ENCODE measurements around the gene GLRA1. TPM values are rescaled to one million over a fixed set of nuclear protein-coding genes. Genes with fewer than 3 reads are reported as not detected.

GLRA1 gene
- total RNA-seq = not detected

DNA sequence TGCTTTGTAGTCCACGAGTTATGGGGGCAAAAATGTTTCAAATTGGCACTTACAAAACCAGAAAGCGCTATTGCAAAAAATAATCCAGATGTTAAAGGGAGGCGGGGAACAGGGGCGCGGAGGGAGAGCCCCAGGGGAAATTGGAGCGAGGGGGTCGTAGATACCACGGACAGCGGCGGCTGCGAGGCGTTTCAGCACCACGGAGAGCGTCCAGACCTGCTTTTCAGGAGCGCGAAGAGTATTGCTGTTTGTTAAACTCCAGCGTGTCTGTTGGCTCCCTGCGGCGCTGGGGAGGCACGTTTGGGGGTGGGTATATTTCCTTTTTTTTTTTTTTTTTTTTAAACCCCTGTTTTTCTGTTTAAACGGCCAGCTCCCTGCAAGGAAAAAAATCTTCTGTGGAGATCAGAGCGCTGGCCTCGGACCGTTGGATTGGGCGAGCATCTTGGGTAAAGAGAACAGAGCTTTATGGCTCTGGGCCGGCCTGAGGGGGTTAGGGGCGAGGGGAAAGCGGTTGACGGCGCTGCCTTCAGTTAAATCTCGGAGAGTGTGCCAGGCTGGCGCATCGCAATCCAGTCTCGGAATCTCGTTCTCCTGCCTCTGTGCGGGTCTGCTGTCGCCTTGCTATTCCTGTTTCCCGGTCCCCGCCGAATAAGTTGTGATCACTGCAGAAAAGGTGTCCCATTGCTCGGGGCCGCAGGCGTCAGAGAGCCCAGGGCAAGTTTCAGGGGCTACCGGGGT lies at the start of gene GLRA1:
GLRA1 (minus strand) TSS at position 288 of the 738 bp plus-strand sequence. CDS start 302 bp downstream, outside the sequence.
- H3K4me1 ChIP-seq (ENCODE audit: insufficient read depth, low read length) = no peaks in the 10 kb centered on the region
- no peak within 1 kb of the TSS for H3K4me3 ChIP-seq (ENCODE audit: low read length)
- H3K9me3 ChIP-seq (ENCODE audit: low read depth, low read length) = no peaks in the 10 kb centered on the region
- peaks cover 25% of the 10 kb centered on the region for H3K27me3 ChIP-seq (ENCODE audit: insufficient read depth, low read length)

DNA sequence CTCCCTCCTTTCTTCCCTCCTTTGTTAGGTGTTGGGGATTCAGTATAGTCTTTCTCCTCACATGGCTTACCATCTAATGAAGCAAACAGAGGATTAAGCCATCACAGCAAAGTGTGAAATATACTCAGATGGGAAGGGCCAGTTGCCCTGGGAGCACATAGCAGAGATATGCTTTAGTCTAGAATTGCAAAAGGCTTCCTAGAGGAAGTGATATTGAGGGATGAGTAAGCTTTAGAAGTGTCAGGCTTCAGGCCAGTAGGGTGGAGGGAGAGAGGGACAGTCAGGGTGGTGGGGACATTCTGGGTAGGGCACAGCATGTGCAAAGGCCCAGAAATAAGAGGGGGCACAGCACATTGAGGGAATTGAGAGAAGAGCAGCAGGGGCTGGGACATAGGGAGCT lies 46.2 kb upstream of the GLRA1 start:
- no peak overlapping the region for H3K4me3 ChIP-seq (ENCODE audit: low read length)
- no peaks in the 10 kb centered on the region for H3K9me3 ChIP-seq (ENCODE audit: low read depth, low read length)
- H3K27me3 ChIP-seq (ENCODE audit: insufficient read depth, low read length) = no peaks in the 10 kb centered on the region
- H3K4me1 ChIP-seq (ENCODE audit: insufficient read depth, low read length) = no peaks in the 10 kb centered on the region

DNA sequence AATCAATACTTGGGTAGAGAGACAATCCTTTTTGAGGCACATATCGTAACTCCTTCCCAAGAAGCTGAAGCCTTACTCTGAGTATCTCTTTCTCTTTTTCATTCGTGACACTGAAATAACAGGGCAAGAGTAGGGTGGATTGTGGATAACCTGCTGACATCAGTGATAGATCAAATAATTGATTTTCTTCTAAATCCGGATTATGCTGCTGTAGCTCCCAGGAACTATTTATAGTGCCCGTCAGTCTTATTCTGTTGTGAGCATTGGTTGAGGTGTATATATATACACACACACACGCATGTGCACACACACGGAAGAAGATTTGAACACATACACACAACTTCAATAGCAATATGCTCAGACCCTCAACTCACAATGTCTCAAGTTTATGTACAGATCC lies 43.2 kb upstream of the GLRA1 start:
- no peaks in the 10 kb centered on the region for H3K4me1 ChIP-seq (ENCODE audit: insufficient read depth, low read length)
- no peak overlapping the region for H3K4me3 ChIP-seq (ENCODE audit: low read length)
- no peaks in the 10 kb centered on the region for H3K27me3 ChIP-seq (ENCODE audit: insufficient read depth, low read length)
- no peaks in the 10 kb centered on the region for H3K9me3 ChIP-seq (ENCODE audit: low read depth, low read length)

DNA sequence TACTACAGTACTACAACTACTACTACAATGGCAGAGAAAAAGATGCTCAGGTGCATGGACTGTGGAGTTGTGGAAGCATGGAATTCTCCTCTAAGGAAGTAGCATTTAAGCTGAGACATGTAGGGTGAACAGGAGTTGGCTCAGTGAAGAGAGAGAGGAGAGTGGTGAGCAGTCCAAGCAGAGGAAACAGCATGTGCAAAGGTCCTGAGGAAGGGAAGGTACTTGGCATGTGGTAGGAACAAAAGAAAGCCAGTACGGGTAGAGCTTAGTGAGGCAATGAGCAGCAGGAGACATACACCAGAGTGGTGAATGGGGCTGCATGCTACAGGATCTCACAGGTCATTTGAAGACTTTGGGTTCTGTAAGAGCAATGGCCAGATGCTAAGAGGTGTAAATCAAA lies 41.4 kb upstream of the GLRA1 start:
- Histone ChIP-seq H3K27me3 (ENCODE audit: insufficient read depth, low read length) (no peaks in the 10 kb centered on the region), H3K9me3 (ENCODE audit: low read depth, low read length) (no peaks in the 10 kb centered on the region)

DNA sequence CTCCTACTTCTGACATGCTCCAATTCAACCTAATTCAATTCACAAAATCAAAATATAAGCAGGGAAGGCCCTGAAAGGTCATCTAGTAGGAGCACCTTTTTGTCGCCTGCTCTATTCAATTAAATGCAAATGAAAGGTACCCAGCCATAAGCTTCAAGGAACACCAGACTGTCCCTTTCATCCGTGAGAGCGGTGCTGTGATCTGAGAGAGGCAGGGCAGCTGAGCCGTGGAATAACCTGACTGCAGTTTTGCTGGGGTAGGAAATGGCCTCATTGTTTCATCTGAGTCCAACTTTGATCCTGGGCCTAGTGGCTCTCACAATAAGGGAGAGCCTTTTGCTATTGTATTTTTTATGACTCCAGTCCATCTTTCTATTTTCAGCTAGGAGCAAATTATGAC lies 39.8 kb upstream of the GLRA1 start:
- Histone ChIP-seq H3K4me1 (ENCODE audit: insufficient read depth, low read length) (no peaks in the 10 kb centered on the region), H3K4me3 (ENCODE audit: low read length) (no peak overlapping the region)

More for the DNA sequence above, 41.4 kb upstream of the GLRA1 start:
- H3K4me3 ChIP-seq (ENCODE audit: low read length) = no peak overlapping the region
- H3K4me1 ChIP-seq (ENCODE audit: insufficient read depth, low read length) = no peaks in the 10 kb centered on the region

DNA sequence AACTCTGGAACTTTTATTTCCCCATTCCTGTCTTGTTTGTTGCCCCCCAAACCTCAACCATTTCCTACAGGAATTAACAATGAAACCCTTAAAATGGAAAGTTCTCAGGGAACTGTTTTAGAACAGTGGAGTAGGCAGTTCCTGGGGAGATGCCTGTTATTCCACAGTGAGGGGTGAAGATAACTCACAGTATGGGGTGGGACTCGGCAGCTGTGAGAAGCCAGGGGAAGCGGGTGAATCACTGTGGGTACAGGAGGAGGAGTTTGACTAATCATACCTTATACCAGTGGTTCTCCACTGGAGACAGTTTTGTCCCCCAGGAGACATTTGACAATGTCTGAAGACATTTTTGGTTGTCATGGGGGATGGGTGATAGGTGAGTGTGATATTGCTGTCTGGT lies 36.9 kb upstream of the GLRA1 start:
- H3K27me3 ChIP-seq (ENCODE audit: insufficient read depth, low read length) = no peaks in the 10 kb centered on the region
- H3K9me3 ChIP-seq (ENCODE audit: low read depth, low read length) = no peaks in the 10 kb centered on the region
- H3K4me1 ChIP-seq (ENCODE audit: insufficient read depth, low read length) = no peaks in the 10 kb centered on the region
- H3K4me3 ChIP-seq (ENCODE audit: low read length) = no peak overlapping the region

More for the DNA sequence above, 39.8 kb upstream of the GLRA1 start:
- no peaks in the 10 kb centered on the region for H3K9me3 ChIP-seq (ENCODE audit: low read depth, low read length)
- no peaks in the 10 kb centered on the region for H3K27me3 ChIP-seq (ENCODE audit: insufficient read depth, low read length)

DNA sequence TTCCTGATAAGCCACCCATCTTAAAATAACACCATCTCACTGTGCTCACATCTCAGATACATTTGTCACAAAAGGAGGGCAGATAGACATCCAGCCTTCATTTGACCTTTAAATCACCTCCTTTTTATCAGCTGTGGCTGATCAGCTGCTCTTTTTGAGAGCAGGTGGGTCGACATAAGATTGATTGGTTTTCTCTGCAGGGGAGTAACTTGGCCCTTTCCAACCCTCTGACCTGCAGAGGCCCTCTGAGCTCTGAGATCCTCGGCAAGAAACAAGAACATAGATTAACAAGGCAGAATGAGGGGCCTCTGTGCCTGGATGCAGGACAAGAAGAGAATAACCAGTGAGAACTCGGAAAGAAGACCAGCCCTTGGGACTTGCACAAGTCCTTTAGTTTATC lies 33.5 kb upstream of the GLRA1 start:
- no peaks in the 10 kb centered on the region for H3K27me3 ChIP-seq (ENCODE audit: insufficient read depth, low read length)
- peaks cover 4% of the 10 kb centered on the region for H3K4me1 ChIP-seq (ENCODE audit: insufficient read depth, low read length)
- H3K9me3 ChIP-seq (ENCODE audit: low read depth, low read length) = no peaks in the 10 kb centered on the region
- H3K4me3 ChIP-seq (ENCODE audit: low read length) = no peak overlapping the region

DNA sequence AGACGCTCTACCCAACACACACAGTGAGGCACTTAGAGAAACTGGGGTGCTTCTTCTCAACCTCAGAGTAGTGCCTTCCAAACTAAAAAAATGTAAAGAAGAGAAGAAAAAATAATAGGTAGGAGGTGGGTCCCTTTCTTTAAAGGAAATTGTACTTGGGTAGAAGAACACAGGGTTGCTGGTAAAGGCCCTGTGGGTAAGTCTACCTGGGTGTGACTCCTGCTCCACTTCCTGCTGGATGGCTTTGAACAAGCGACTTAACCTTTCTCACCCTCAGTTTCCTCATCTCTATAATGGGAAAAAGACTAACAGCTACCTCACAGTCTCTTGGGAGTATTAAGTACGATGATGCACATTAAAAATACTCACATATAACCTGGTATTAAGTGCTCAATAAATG lies 32.1 kb upstream of the GLRA1 start:
- no peaks in the 10 kb centered on the region for H3K9me3 ChIP-seq (ENCODE audit: low read depth, low read length)
- H3K4me3 ChIP-seq (ENCODE audit: low read length) = no peak overlapping the region
- peaks cover 4% of the 10 kb centered on the region for H3K4me1 ChIP-seq (ENCODE audit: insufficient read depth, low read length)
- no peaks in the 10 kb centered on the region for H3K27me3 ChIP-seq (ENCODE audit: insufficient read depth, low read length)

DNA sequence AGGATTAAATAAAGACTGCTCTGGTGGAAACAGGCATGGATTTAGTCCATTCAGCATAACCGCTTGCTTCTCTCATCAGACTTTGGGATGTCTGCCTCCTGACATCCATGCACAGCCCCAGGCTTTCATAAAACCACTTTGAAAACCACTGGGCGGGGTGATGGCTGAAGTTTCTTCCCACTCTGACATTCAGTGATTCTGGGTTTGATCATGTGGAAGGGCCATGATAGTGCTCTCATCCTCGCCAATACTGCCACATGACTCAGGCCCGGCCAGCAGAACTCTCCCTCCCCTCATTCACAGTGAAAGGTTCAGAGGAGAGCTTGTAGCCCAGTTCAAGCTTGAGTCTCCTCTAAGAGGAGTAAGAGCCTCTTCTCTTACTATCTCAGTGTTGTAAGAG lies 29.6 kb upstream of the GLRA1 start:
- Histone ChIP-seq H3K4me1 (ENCODE audit: insufficient read depth, low read length) (peaks cover 4% of the 10 kb centered on the region), H3K9me3 (ENCODE audit: low read depth, low read length) (no peaks in the 10 kb centered on the region), H3K27me3 (ENCODE audit: insufficient read depth, low read length) (no peaks in the 10 kb centered on the region), H3K4me3 (ENCODE audit: low read length) (no peak overlapping the region)

DNA sequence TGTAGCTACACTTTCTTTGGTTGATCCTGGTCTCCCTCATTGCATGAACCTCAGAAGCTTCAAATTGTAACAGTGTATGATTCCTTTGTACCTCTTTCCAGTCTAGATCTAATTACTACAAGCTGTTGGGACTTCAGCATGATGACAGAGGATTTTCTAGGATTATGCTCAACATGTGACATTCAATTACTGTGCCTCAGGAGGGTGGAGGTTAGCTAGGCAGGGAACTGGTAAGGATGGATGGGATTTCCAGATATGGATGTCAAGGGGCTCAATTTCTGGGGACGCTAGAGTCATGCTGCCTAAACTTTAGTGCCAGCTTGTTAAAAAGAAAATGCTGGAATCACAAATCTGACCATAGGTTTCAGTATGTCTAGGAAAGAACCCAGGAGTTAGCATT lies 29.2 kb upstream of the GLRA1 start:
- no peaks in the 10 kb centered on the region for H3K9me3 ChIP-seq (ENCODE audit: low read depth, low read length)
- peaks cover 4% of the 10 kb centered on the region for H3K4me1 ChIP-seq (ENCODE audit: insufficient read depth, low read length)
- no peak overlapping the region for H3K4me3 ChIP-seq (ENCODE audit: low read length)
- no peaks in the 10 kb centered on the region for H3K27me3 ChIP-seq (ENCODE audit: insufficient read depth, low read length)

DNA sequence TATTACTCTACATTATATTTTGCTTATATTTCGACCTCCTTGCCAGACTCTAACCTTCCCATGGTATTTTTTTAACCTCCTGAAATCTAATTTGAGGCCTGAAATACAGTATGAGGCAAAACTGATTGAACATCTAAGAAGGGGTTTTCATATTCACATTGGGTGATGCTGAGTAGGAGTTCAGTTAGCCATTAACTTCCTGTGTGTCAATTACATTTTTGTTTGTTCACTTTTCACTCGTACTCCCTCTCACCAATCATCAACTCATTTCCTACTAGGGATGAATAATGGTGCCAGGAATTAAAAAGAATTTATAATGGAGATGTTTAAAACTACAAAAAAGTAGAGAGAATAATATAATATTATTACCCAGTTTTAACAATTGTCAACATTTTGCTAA lies 27.6 kb upstream of the GLRA1 start:
- peaks cover 4% of the 10 kb centered on the region for H3K4me1 ChIP-seq (ENCODE audit: insufficient read depth, low read length)
- no peaks in the 10 kb centered on the region for H3K27me3 ChIP-seq (ENCODE audit: insufficient read depth, low read length)
- no peak overlapping the region for H3K4me3 ChIP-seq (ENCODE audit: low read length)
- H3K9me3 ChIP-seq (ENCODE audit: low read depth, low read length) = no peaks in the 10 kb centered on the region

DNA sequence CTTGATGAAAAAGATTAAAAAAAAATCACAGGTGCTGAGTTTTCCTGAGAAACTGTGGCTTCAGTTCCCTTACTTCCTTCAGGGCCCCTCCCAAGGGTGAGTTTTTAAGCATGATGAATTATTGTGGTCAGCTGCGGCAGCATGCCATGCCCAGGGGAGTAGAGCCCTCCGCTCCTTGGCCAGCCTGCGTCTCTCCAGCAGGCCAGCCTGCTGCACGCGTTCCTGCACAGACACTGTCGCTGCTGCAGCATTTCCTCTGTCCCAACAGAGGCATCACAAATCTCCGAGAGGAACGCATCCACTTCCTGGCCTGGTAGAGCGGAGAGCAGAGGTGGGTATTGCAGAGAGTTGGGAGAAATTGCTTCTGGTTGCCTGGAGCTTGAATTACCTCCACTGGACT lies 26.1 kb upstream of the GLRA1 start:
- Histone ChIP-seq H3K27me3 (ENCODE audit: insufficient read depth, low read length) (no peaks in the 10 kb centered on the region), H3K9me3 (ENCODE audit: low read depth, low read length) (no peaks in the 10 kb centered on the region), H3K4me1 (ENCODE audit: insufficient read depth, low read length) (no peaks in the 10 kb centered on the region), H3K4me3 (ENCODE audit: low read length) (no peak overlapping the region)

DNA sequence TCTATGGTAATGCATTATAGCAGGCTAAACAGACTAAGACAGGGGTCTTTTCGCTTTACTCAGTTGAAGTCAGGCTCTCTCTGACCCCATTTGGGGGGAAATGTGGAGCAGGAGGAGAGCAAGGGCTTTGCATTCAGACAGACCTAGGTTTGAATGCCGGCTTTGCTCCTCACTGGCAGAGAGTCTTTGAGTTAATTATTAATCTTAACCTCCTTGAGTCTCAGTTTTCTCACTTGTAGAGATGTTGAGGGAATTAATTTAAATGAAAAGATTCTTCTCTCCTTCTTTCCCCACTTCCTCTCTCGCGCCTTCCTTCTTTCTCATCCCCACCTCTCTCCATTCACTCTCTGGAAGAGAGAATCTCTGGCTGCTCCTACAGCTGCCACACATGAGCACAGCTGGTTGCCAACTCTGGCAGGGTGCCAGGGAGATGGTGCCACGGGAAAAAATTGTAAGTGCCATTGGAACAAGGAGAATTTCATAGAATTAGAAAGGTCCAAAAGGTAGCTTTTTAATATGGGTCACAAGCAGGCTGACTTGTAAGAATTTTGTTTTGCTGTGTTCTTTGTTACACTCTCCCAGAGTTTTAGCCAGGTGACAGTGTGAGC lies 25.2 kb upstream of the GLRA1 start:
- H3K4me1 ChIP-seq (ENCODE audit: insufficient read depth, low read length) = no peaks in the 10 kb centered on the region
- no peaks in the 10 kb centered on the region for H3K27me3 ChIP-seq (ENCODE audit: insufficient read depth, low read length)
- H3K9me3 ChIP-seq (ENCODE audit: low read depth, low read length) = no peaks in the 10 kb centered on the region
- no peak overlapping the region for H3K4me3 ChIP-seq (ENCODE audit: low read length)

DNA sequence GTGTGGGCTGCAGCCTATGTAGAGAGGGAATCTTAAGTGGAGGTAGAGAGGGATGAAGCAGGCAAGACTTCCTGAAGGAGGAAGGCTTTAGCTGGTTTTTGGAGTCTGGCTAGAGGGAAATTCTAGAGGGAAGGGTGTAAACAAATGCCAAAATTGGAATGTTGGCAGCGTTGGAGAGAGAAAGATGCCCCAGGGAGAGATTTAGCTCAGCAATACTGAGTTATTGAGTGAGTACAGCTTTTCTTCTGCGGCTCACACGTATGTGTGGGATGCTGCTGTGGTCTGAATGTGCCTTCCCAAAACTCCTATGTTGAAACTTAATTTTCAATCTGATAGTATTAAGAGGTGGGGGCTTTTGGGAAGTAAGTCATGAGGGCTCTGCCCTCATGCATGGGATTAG lies 24.5 kb upstream of the GLRA1 start:
- no peaks in the 10 kb centered on the region for H3K9me3 ChIP-seq (ENCODE audit: low read depth, low read length)
- H3K27me3 ChIP-seq (ENCODE audit: insufficient read depth, low read length) = no peaks in the 10 kb centered on the region
- no peak overlapping the region for H3K4me3 ChIP-seq (ENCODE audit: low read length)
- H3K4me1 ChIP-seq (ENCODE audit: insufficient read depth, low read length) = no peaks in the 10 kb centered on the region

DNA sequence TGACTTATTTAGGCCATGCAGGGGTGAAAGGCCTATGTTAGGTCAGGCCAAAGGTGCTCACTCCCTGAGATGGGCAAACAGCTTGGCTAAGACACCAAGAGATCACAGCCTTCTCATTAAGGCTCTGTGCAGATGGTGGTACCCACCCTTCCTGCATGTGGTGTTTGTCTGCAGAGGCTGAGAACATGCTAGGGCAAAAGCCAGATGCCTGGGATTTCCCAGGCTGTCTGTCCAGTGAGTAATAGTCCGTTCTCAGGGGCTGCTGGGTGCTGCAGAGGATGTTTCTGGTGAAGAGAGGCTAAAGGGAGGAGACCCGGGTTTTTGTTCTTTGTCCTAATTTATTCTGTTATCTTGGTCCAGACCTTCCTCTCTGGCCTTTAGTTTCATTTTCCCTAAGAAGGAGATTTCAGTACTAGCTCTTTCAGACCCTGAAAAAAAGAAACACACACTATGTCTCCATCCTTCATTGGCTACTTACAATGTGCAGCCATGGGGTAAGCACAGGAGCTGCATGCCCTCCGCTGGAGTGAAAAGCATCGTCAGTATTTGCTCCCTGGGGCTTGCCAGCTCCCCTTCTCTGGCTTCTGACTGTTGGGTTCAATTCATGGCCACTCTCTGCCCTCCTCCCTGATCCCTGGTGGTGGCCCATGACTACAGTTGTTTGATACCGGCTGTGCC lies 23.4 kb upstream of the GLRA1 start:
- no peaks in the 10 kb centered on the region for H3K9me3 ChIP-seq (ENCODE audit: low read depth, low read length)

More for the DNA sequence above, 23.4 kb upstream of the GLRA1 start:
- no peaks in the 10 kb centered on the region for H3K4me1 ChIP-seq (ENCODE audit: insufficient read depth, low read length)
- no peak overlapping the region for H3K4me3 ChIP-seq (ENCODE audit: low read length)
- no peaks in the 10 kb centered on the region for H3K27me3 ChIP-seq (ENCODE audit: insufficient read depth, low read length)

Data from mononuclear cell (primary cell).